ENCODE results near the gene HMX3.

Gene HMX3

DNA sequence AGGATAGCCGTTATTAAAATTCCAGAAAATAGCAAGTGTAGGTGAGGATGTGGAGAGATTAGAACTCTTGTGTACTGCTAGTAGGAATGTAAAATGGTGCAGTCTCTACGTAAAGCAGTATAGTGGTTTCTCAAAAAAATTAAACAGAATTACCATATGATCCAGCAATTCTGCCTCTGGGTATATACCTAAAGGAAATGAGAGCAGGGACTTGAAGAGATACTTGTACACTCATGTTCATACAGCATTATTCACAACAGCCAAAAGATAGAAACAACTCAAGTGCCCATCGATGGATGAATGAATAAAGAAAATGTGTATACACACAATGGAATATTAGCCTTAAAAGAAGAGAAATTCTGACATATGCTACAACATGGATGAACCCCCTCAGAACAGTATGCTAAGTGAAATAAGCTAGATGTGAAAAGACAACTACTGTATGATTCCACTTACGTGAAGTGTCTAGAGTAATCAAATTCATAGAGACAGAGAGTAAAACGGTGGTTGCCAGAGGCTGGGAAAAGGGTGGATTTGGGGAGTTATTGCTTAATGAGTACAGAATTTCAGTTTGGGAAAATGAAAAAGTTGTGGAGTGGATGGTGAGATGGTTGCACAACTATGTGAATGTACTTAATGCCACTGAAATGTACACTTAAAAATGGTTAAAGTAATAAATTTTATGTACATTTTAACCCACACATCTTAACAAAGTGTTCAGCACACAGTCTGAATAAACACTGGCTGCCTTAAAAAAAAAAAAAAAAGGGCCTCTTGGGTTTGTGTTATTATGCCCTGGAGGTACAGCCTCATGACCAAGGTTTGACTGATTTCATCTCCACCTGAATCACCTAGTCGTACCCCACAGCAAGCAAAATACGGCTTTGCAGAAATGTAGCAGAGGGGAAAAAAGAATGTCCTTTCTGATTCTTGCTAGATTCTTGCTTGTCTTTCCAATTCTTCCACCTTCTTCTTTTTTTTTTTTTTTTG is 44.6 kb downstream of the HMX3 start:
- FAIRE-seq, result no peak

- FAIRE-seq, result no peak
Observed at GRCh38 chr10:123183724-123184123, 48.0 kb downstream of the HMX3 start.

- FAIRE-seq, result no peak
Observed at GRCh38 chr10:123187781-123188180, 52.0 kb downstream of the HMX3 start.
